HG03460 (cell line): ENCODE data around the gene CNKSR1.
"Not testable (repeated sequence)": the region's sequence is repeated elsewhere in the genome, so short reads cannot be mapped to it uniquely, and the experiment has no call there.

Source experiments
- ATAC-seq: cut with Tn5 transposase; IDR thresholded peaks from one replicate; pipeline ENCODE4 v1.9.1; 2021; ENCODE audit not compliant: unreplicated experiment

The CNKSR1 gene

DNA sequence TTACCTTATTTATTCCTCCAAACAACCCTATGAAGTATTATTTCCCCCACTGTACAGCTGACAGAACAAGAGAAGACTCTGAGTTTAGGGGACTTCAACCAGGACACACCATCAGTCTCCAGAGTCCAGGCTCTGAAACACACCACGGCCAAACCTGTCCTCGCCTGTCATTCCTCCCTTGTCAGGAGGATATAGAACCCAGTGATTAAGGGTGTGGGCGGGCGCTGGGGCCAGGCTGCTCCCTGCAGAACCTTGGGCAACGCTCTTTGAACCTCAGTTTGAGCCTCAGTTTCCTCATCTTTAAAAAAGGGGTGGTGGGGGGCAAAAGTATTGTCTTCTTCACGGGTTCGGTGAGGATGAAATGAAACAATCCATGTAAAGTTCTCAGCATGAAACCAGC is 47.3 kb downstream of the CNKSR1 start:
- ATAC-seq = no peak

GRCh38 chr1:26225033-26225831 is 47.9 kb downstream of the CNKSR1 start:
- ATAC-seq = no peak

DNA sequence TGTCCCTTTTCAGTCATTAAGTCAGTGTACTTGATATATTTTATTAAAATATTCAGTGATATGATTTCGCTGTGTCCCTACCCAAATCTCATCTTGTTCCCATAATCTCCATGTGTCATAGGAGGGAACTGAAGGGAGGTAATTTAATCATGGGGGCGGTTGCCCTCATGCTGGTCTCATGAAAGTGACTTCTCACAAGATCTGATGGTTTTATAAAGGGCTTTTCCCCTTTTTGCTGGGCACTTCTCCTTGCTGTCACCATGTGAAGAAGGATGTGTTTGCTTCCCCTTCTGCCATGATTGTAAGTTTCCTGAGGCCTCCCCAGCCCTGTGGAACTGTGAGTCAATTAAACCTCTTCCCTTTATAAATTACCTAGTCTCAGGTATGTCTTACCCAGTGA is 53.4 kb downstream of the CNKSR1 start:
- not testable (repeated sequence) for ATAC-seq

DNA sequence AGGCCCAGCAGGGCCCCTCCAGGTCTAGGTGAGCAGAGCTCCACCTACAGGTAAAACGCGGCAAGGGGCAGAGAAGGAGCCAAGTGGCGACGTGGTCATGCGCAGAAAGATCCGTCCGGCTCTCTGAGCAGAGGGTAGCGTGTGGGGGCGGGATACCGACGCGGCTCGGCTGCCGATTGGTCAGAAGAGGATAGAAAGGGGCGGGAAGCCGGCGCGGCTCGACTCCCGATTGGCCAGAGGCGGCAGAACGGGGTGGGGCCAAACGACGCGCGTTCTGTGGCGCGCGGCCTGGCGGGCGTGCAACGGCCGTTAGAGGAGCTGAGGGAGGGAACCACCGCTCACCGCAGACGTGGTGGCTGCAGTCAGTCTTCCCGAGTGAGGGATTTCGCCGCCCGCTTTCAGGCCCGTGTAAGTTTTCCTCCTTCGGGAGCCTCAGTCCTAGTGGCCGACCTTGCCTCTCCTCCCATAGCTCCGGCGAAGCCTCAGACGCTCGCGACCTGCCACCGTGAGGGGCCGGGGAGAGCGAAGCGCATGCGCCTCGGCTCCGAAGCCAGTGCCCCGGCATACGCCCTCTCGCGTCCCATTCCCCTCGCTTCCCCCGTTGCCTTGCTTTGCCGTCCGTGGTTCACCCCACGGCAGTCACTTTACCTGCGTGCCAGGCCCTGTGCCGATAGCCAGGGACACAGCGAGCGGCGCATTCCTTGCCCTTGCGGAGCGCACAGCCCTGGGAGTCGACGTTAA is 56.8 kb downstream of the CNKSR1 start, which contains the start of gene CEP85:
TSS of gene CEP85 (plus strand) at position 298 of the 741 bp plus-strand sequence. CDS start 5,584 bp downstream, outside the sequence.
- ATAC-seq = peak; percentile 91

DNA sequence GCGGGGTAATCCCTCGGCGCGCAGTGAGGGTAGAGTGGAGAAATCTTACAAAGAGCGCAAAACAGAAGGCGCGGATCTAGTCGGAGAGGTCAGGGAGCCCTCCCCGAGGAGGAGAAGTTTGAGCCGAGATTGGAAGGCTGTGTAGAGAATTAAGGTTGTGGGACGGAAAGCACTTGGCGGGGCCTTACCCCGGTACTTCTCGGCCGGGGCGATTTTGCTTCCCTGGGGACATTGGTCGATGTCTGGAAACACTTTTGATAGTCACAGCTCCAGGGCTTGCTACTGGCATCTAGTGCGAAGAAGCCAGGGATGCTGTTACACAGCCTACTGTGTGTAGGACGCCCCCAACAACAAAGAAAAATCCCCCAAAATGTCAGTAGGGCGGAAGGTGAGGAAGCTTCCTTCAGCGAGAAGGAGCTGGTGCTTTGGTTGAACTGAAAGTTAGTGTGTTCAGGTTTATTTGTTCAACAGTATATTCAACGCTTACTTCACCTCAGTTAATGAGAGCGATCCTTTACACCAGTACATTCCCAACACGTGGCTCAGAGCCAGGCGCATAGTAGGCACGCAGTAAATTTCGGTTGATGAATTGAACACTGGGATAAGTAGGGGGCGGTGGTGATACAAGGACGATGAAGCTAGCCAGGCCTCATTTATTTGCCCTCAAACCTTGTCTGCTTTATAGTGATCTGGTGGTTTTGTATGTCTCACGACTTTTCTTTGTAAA is 57.5 kb downstream of the CNKSR1 start:
- peak; percentile 9 for ATAC-seq

GRCh38 chr1:26237230-26237966 is 60.1 kb downstream of the CNKSR1 start:
- no peak for ATAC-seq
